Dermis lymphatic vessel endothelial cell (primary cell): ENCODE data around the gene SUGP2. TPM values are rescaled to one million over a fixed set of nuclear protein-coding genes. Genes with fewer than 3 reads are reported as not detected.

Experiments
- total RNA-seq: library from RNA; depleted of rRNA; stranded (reverse); fragments of >200 nt; gene quantifications from 2 replicates; pipeline ENCODE4 v1.2.1, GENCODE V29; 2014

The SUGP2 gene
- total RNA-seq: 13.3 and 14.4 TPM in 2 replicates

GRCh38 chr19:19033426-19034203, at the start of gene SUGP2, which contains the start of gene ARMC6:
TSS of gene SUGP2 (minus strand) at chr19:19033517. CDS start at chr19:19031071, 2,446 bp downstream.
TSS of gene ARMC6 (plus strand) at chr19:19033603. CDS start at chr19:19034210, 607 bp downstream.

GRCh38 chr19:19063183-19064097, 30.1 kb upstream of the SUGP2 start, which contains the start of gene SLC25A42:
TSS of gene SLC25A42 (plus strand) at chr19:19063994. CDS start at chr19:19096125, 32,131 bp downstream.

Other genes starting within 250 kb of the SUGP2 start
- gene COMP, start 242.2 kb downstream of the SUGP2 start, total RNA-seq: under 0.01 TPM in 1 of 2 replicates, not detected in the other
- 45.8 and 52.3 TPM in 2 replicates for gene UPF1, start 201.6 kb downstream of the SUGP2 start, total RNA-seq
- 1.8 and 2.2 TPM in 2 replicates for gene CERS1, start 137.4 kb downstream of the SUGP2 start, total RNA-seq
- 141 and 191 TPM in 2 replicates for gene COPE, start 114.1 kb downstream of the SUGP2 start, total RNA-seq
- gene DDX49, start 113.8 kb downstream of the SUGP2 start, total RNA-seq: 36.8 and 39.4 TPM in 2 replicates
- 86.9 and 124 TPM in 2 replicates for gene HOMER3, start 92.3 kb downstream of the SUGP2 start, total RNA-seq
- gene ARMC6, start 86 bp upstream of the SUGP2 start, total RNA-seq: 37.1 and 38.9 TPM in 2 replicates
- gene SLC25A42, start 30.5 kb upstream of the SUGP2 start, total RNA-seq: 4.1 and 4.3 TPM in 2 replicates
- 9.6 and 14.1 TPM in 2 replicates for gene TMEM161A, start 105.0 kb upstream of the SUGP2 start, total RNA-seq
- gene MEF2B, start 136.7 kb upstream of the SUGP2 start, total RNA-seq: not detected in 2 replicates
- gene BORCS8, start 158.6 kb upstream of the SUGP2 start, total RNA-seq: 12.0 and 18.3 TPM in 2 replicates
- 65.5 and 82.9 TPM in 2 replicates for gene RFXANK, start 158.7 kb upstream of the SUGP2 start, total RNA-seq
- 6.2 and 6.7 TPM in 2 replicates for gene NR2C2AP, start 169.9 kb upstream of the SUGP2 start, total RNA-seq
- gene NCAN, start 178.4 kb upstream of the SUGP2 start, total RNA-seq: not detected in 2 replicates
- gene TM6SF2, start 239.8 kb upstream of the SUGP2 start, total RNA-seq: not detected in 2 replicates